AG04449 (cell line): ENCODE results near the gene RAD9B.
"Not testable (repeated sequence)": the region's sequence is repeated elsewhere in the genome, so short reads cannot be mapped to it uniquely, and the experiment has no call there.

Experiments used
- CTCF ChIA-PET: fragments of 350-600 bp; formaldehyde crosslinking; extraction: SDS; loops from one replicate; lab custom pipeline; 2021; ENCODE audit warnings: antibody characterized with exemption; lab: Yijun Ruan, JAX
- POLR2A ChIA-PET: fragments of 400-600, 350-600 bp; formaldehyde crosslinking; extraction: SDS; loops from one replicate; lab custom pipeline; 2020; ENCODE audit warnings: antibody characterized with exemption, inconsistent platforms; lab: Yijun Ruan, JAX
- DNase-seq: peaks from one replicate; pipeline ENCODE4 v3.0.0-alpha.2; 2010; ENCODE audit warnings: low read depth, low spot score
- H3K4me3 ChIP-seq: 2 replicates; pipeline ENCODE4 v1.5.1; 2011; ENCODE audit warnings: low read depth, mild to moderate bottlenecking, control low read depth, low read length
- CTCF ChIP-seq: IDR thresholded peaks from one replicate; pipeline ENCODE4 v1.5.1; 2011; ENCODE audit warnings: mild to moderate bottlenecking, moderate library complexity, low read length, control low read depth, inconsistent platforms; ENCODE audit not compliant: insufficient read depth; ENCODE audit errors: missing control alignments

The RAD9B gene

GRCh38 chr12:110516995-110517394 lies 14.9 kb downstream of the RAD9B start:
- POLR2A ChIA-PET = no interaction called here
- DNase-seq = no peak
- no peak overlapping the region for H3K4me3 ChIP-seq
- CTCF ChIA-PET = interaction anchor here (26.6 kb wide), 1 partner anchor 84 kb away, joined by 671 read pairs; no protein-coding TSS in a partner anchor
- TF ChIP-seq CTCF = no peak

GRCh38 chr12:110518014-110518413 lies 15.9 kb downstream of the RAD9B start:
- CTCF ChIA-PET = interaction anchor here (1.0 to 26.6 kb wide), 4 partner anchors 14 to 370 kb away, joined by 3 to 671 read pairs (median 3); no protein-coding TSS in a partner anchor
- DNase-seq, POLR2A ChIA-PET, H3K4me3 ChIP-seq: not testable (repeated sequence)

- H3K4me3 ChIP-seq, POLR2A ChIA-PET, DNase-seq: not testable (repeated sequence)
- CTCF ChIA-PET = interaction anchor here (0.6 to 26.6 kb wide), 4 partner anchors 8 to 80 kb away, joined by 3 to 671 read pairs (median 4); no protein-coding TSS in a partner anchor
Observed at GRCh38 chr12:110520876-110521712, 19.0 kb downstream of the RAD9B start.

- H3K4me3 ChIP-seq = no peak overlapping the region
- CTCF ChIA-PET = interaction anchor here (1.2 to 6.1 kb wide), 5 partner anchors 12 to 72 kb away, joined by 3 to 48 read pairs (median 6); no protein-coding TSS in a partner anchor
- POLR2A ChIA-PET = no interaction called here
- TF ChIP-seq CTCF = no peak
- no peak for DNase-seq
Observed at GRCh38 chr12:110528277-110528839, 26.2 kb downstream of the RAD9B start.

- CTCF ChIA-PET = interaction anchor here (1.4 to 6.1 kb wide), 3 partner anchors 11 to 70 kb away, joined by 3 to 48 read pairs (median 5); no protein-coding TSS in a partner anchor
- no peak overlapping the region for H3K4me3 ChIP-seq
- no peak for TF ChIP-seq CTCF
- DNase-seq = no peak
- POLR2A ChIA-PET = no interaction called here
Observed at GRCh38 chr12:110530511-110530910, 28.4 kb downstream of the RAD9B start.

GRCh38 chr12:110531741-110532333 lies 29.7 kb downstream of the RAD9B start:
- ChIA-PET CTCF (interaction anchor here (0.6 to 9.0 kb wide), 9 partner anchors 8 to 69 kb away, joined by 3 to 85 read pairs (median 3); no protein-coding TSS in a partner anchor), POLR2A (no interaction called here)
- DNase-seq = no peak
- H3K4me3 ChIP-seq = no peak overlapping the region
- TF ChIP-seq CTCF = no peak

- DNase-seq = no peak
- ChIA-PET POLR2A (no interaction called here), CTCF (interaction anchor here (0.7 to 9.0 kb wide), 5 partner anchors 11 to 68 kb away, joined by 3 to 85 read pairs (median 8); no protein-coding TSS in a partner anchor)
- TF ChIP-seq CTCF = no peak
- no peak overlapping the region for H3K4me3 ChIP-seq
Observed at GRCh38 chr12:110532644-110533043, 30.5 kb downstream of the RAD9B start.
